CD14-positive monocyte (primary cell): ENCODE results near the gene OAS1. TPM values are rescaled to one million over a fixed set of nuclear protein-coding genes. Genes with fewer than 3 reads are reported as not detected.

Source experiments
- DNase-seq, 3 donors: peaks; one replicate each; pipeline ENCODE4 v3.0.0-alpha.2; 2011 to 2022
- H2AFZ ChIP-seq: 2 replicates; pipeline ENCODE4 v1.6.0; 2012; ENCODE audit warnings: mild to moderate bottlenecking, low read depth, low read length, inconsistent platforms; ENCODE audit not compliant: insufficient read depth, poor library complexity, severe bottlenecking
- H3K27ac ChIP-seq, 2 donors: 1 replicate in 1 of 2; 2 replicates in 1 of 2; pipeline ENCODE4 v1.5.1; 2012 to 2013; ENCODE audit warnings: low read length in 2 of 2, control low read depth in 1 of 2, inconsistent platforms in 1 of 2, low read depth in 1 of 2, mild to moderate bottlenecking in 1 of 2
- H3K27me3 ChIP-seq, 2 donors: one replicate each; pipeline versions ENCODE4 v1.6.0 to v1.6.1; 2011 to 2013; ENCODE audit warnings: low read length in 2 of 2; ENCODE audit not compliant: control insufficient read depth in 2 of 2, insufficient read depth in 2 of 2
- H3K36me3 ChIP-seq, 2 donors: replicated peaks in 1 of 2; 1 replicate in 1 of 2; 2 replicates in 1 of 2; pipeline versions ENCODE4 v1.5.1 to v1.6.1; 2012 to 2013; ENCODE audit warnings: low read length in 2 of 2, control low read depth in 1 of 2, inconsistent platforms in 1 of 2, mild to moderate bottlenecking in 1 of 2; ENCODE audit not compliant: insufficient read depth in 2 of 2, control insufficient read depth in 1 of 2
- H3K4me1 ChIP-seq, 2 donors: 1 replicate in 1 of 2; 2 replicates in 1 of 2; pipeline versions ENCODE4 v1.5.1 to v1.6.1; 2012 to 2013; ENCODE audit warnings: low read length in 2 of 2, control low read depth in 1 of 2, inconsistent platforms in 1 of 2, mild to moderate bottlenecking in 1 of 2, moderate library complexity in 1 of 2; ENCODE audit not compliant: insufficient read depth in 2 of 2, control insufficient read depth in 1 of 2
- H3K4me2 ChIP-seq: replicated peaks from 2 replicates; pipeline ENCODE3; 2012; ENCODE audit warnings: low read length, moderate library complexity, mild to moderate bottlenecking; ENCODE audit not compliant: poor library complexity, severe bottlenecking; ENCODE audit errors: extremely low read depth
- H3K4me3 ChIP-seq, 3 experiments: fragments of 200-600 bp in 1 of 3; sonication (generic) in 1 of 3; replicated peaks in 1 of 3; 1 replicate in 2 of 3; 2 replicates in 1 of 3; pipeline ENCODE4 v1.5.1; 2011 to 2013; ENCODE audit warnings: low read length in 3 of 3, mild to moderate bottlenecking in 3 of 3, control low read depth in 2 of 3, low read depth in 2 of 3, inconsistent platforms in 1 of 3, moderate library complexity in 1 of 3
- H3K79me2 ChIP-seq: 2 replicates; pipeline ENCODE4 v1.6.0; 2012; ENCODE audit warnings: mild to moderate bottlenecking, control low read depth, inconsistent platforms, low read length, moderate library complexity; ENCODE audit not compliant: insufficient read depth
- H3K9ac ChIP-seq: 2 replicates; pipeline ENCODE4 v1.6.0; 2017; ENCODE audit warnings: low read length, mild to moderate bottlenecking; ENCODE audit not compliant: insufficient read depth, poor library complexity, severe bottlenecking
- H3K9me3 ChIP-seq, 2 donors: replicated peaks in 1 of 2; 1 replicate in 1 of 2; 2 replicates in 1 of 2; pipeline versions ENCODE4 v1.5.1 to v1.6.1; 2012 to 2013; ENCODE audit warnings: low read length in 2 of 2, control low read depth in 1 of 2; ENCODE audit not compliant: control insufficient read depth in 1 of 2, insufficient read depth in 1 of 2
- H4K20me1 ChIP-seq: 2 replicates; pipeline ENCODE4 v1.6.0; 2012; ENCODE audit warnings: mild to moderate bottlenecking, low read length, control low read depth, moderate library complexity; ENCODE audit not compliant: insufficient read depth
- H3K27ac Mint-ChIP-seq, 7 donors: one replicate each; pipeline ENCODE4 v1.8.0; 2020; ENCODE audit warnings: mild to moderate bottlenecking in 7 of 7, mixed read lengths in 7 of 7, moderate library complexity in 6 of 7, inconsistent platforms in 2 of 7
- H3K27me3 Mint-ChIP-seq, 3 donors: one replicate each; pipeline ENCODE4 v1.8.0; 2021 to 2022; ENCODE audit warnings: low read depth in 3 of 3, mild to moderate bottlenecking in 3 of 3, mixed read lengths in 3 of 3, moderate library complexity in 3 of 3, inconsistent platforms in 1 of 3
- H3K36me3 Mint-ChIP-seq, 2 donors: one replicate each; pipeline ENCODE4 v1.8.0; 2020; ENCODE audit warnings: mixed read lengths in 2 of 2, inconsistent platforms in 1 of 2, mild to moderate bottlenecking in 1 of 2
- H3K4me1 Mint-ChIP-seq: one replicate; pipeline ENCODE4 v1.8.0; 2020; ENCODE audit warnings: mild to moderate bottlenecking, mixed read lengths
- H3K4me3 Mint-ChIP-seq, 2 donors: one replicate each; pipeline ENCODE4 v1.8.0; 2020; ENCODE audit warnings: mild to moderate bottlenecking in 2 of 2, mixed read lengths in 2 of 2, moderate library complexity in 1 of 2
- H3K9me3 Mint-ChIP-seq, 7 donors: one replicate each; pipeline ENCODE4 v1.8.0; 2020 to 2022; ENCODE audit warnings: mixed read lengths in 7 of 7, mild to moderate bottlenecking in 6 of 7, moderate library complexity in 6 of 7, inconsistent platforms in 2 of 7
- WGBS: methylation state at CpG from one replicate; pipeline ENCODE4 v1.1.5; 2013; ENCODE audit warnings: missing lambda C conversion rate; ENCODE audit not compliant: insufficient coverage; 5-methylcytosine and 5-hydroxymethylcytosine counted together
- intact Hi-C, 2 donors: fragments of 100-400 bp; cut with micrococcal nuclease; formaldehyde crosslinking; loops; one replicate each; pipeline versions ENCODE4 v1.15.0 to v1.15.1; 2023
- polyA plus RNA-seq, 3 donors: library from polyadenylated mRNA; depleted of rRNA in 1 of 3; unstranded in 2 of 3; stranded (reverse) in 1 of 3; fragments of 300-500 nt in 2 of 3; fragments of >200 nt in 1 of 3; fragmentation: Illumina TruSeq in 2 of 3; gene quantifications; 1 replicate in 2 of 3; 2 replicates in 1 of 3; pipeline ENCODE4 v1.2.3, GENCODE V29; 2012 to 2021
- TF ChIP-seq, protein P1 (sequence below): fragments of 200-600 bp; IDR thresholded peaks from one replicate; pipeline ENCODE4 v1.8.0; 2022; ENCODE audit warnings: antibody characterized with exemption, mild to moderate bottlenecking

The OAS1 gene
- polyA plus RNA-seq, 3 donors = 111 to 237 (median 237) TPM

DNA sequence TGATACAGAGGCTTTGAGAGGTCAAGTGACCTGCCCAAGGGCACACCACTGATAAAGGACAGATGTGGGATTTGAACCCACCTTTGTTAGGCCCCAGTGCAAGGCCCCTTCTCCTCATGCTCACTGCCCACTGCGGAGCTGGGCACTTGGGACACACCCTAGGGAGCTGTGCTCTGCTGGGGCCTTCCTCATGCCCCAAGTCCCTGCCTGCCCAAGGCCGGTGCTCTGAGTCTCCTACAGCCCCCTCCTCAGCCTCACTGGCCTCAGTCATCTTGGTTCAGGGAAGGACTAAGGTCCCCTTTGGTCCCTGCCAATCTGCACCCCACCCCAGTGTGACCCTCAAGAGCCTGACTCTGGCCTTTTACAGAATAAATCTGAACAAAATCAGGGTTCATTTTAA is 23.6 kb downstream of the OAS1 start:
- H3K79me2 ChIP-seq = no peaks in the 10 kb centered on the region
- no peak overlapping the region for H3K27ac ChIP-seq
- TF ChIP-seq, protein P1, sequence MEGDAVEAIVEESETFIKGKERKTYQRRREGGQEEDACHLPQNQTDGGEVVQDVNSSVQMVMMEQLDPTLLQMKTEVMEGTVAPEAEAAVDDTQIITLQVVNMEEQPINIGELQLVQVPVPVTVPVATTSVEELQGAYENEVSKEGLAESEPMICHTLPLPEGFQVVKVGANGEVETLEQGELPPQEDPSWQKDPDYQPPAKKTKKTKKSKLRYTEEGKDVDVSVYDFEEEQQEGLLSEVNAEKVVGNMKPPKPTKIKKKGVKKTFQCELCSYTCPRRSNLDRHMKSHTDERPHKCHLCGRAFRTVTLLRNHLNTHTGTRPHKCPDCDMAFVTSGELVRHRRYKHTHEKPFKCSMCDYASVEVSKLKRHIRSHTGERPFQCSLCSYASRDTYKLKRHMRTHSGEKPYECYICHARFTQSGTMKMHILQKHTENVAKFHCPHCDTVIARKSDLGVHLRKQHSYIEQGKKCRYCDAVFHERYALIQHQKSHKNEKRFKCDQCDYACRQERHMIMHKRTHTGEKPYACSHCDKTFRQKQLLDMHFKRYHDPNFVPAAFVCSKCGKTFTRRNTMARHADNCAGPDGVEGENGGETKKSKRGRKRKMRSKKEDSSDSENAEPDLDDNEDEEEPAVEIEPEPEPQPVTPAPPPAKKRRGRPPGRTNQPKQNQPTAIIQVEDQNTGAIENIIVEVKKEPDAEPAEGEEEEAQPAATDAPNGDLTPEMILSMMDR = no peak
- H3K27me3 ChIP-seq = no peaks in the 10 kb centered on the region
- H3K9me3 ChIP-seq = no peaks in the 10 kb centered on the region
- intact Hi-C loops = no loop called here
- 100% methylated on average over 1 of the region's 2 CpGs for WGBS
- Mint-ChIP-seq H3K4me3 (no peak overlapping the region), H3K27ac (no peak overlapping the region), H3K9me3 (peaks cover 5 to 31% (median 6%) of the 10 kb centered on the region in 7 donors), H3K4me1 (peaks cover 6% of the 10 kb centered on the region), H3K27me3 (peaks cover 0 to 3% (median 0%) of the 10 kb centered on the region in 3 donors), H3K36me3 (peaks cover 21 to 23% of the 10 kb centered on the region in 2 donors)
- no peaks in the 10 kb centered on the region for H3K4me1 ChIP-seq
- no peak overlapping the region for H2AFZ ChIP-seq
- H3K4me2 ChIP-seq = no peak overlapping the region
- H3K4me3 ChIP-seq = no peak overlapping the region
- no peak for DNase-seq
- no peak overlapping the region for H3K9ac ChIP-seq
- H4K20me1 ChIP-seq = peaks cover 13% of the 10 kb centered on the region
- peaks cover 2 to 15% of the 10 kb centered on the region in 2 donors for H3K36me3 ChIP-seq

DNA sequence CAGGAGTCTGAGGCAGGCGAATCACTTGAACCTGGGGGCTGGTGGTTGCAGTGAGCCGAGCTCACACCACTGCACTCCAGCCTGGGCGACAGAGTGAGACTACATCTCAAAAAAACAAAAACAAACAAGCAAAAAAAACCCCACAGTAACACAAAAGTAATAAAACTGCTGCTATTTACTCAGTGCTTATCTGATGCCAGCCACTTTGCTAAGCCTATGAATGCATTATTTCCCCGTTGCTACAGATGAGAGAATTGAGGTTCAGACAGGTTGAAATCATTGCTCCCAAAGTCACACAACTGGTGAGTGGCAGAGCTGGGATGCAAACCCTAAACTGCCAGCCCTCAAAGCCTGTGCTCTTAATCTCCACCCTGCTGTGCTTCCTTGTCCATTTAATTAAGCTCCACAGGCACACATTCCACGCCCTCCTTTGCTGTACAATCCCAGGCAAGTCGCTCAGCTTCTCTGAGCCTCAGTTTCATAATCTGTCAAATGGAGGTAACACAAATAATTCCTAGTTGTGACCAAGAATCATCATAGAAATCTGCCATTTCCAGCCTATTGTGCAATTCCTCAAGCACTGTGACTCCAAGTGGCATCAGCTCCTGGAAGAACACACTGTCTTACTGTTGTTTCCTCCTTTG is 25.8 kb downstream of the OAS1 start:
- Mint-ChIP-seq H3K36me3 (peaks cover 11 to 12% of the 10 kb centered on the region in 2 donors), H3K27me3 (peaks cover 0 to 3% (median 0%) of the 10 kb centered on the region in 3 donors), H3K4me3 (no peak overlapping the region), H3K9me3 (peaks cover 0 to 15% (median 4%) of the 10 kb centered on the region in 7 donors), H3K27ac (no peak overlapping the region), H3K4me1 (peaks cover 6% of the 10 kb centered on the region)
- no peak overlapping the region for H3K27ac ChIP-seq
- no peaks in the 10 kb centered on the region for H3K4me1 ChIP-seq
- no peak overlapping the region for H3K4me3 ChIP-seq
- no peak overlapping the region for H2AFZ ChIP-seq
- no peaks in the 10 kb centered on the region for H3K27me3 ChIP-seq
- no peak for DNase-seq
- H3K9ac ChIP-seq = no peak overlapping the region
- no peaks in the 10 kb centered on the region for H3K79me2 ChIP-seq
- WGBS = 88% methylated on average over 4 of the region's 6 CpGs
- H3K4me2 ChIP-seq = no peak overlapping the region
- TF ChIP-seq, protein P1 = no peak
- no peaks in the 10 kb centered on the region for H3K9me3 ChIP-seq
- intact Hi-C loops = no loop called here
- peaks cover 2 to 5% of the 10 kb centered on the region in 2 donors for H3K36me3 ChIP-seq
- peaks cover 10% of the 10 kb centered on the region for H4K20me1 ChIP-seq
